NCI-H510A treated with DMSO at 0.1 percent for 48 hours (cell line): ENCODE measurements around the gene CTNNB1.
"Not testable (repeated sequence)": the region's sequence is repeated elsewhere in the genome, so short reads cannot be mapped to it uniquely, and the experiment has no call there.

Experiments used
- DNase-seq: peaks from one replicate; lab custom pipeline; 2025; lab: John Stamatoyannopoulos, UW

The CTNNB1 gene

GRCh38 chr3:41258239-41258800 lies 59.0 kb downstream of the CTNNB1 start:
- no peak for DNase-seq

- no peak for DNase-seq
Measured at GRCh38 chr3:41259449-41260062, 60.3 kb downstream of the CTNNB1 start.

- DNase-seq: peak; percentile 12
Measured at GRCh38 chr3:41260063-41260450, 60.8 kb downstream of the CTNNB1 start.

GRCh38 chr3:41265011-41265545 lies 65.8 kb downstream of the CTNNB1 start:
- DNase-seq: no peak

DNA sequence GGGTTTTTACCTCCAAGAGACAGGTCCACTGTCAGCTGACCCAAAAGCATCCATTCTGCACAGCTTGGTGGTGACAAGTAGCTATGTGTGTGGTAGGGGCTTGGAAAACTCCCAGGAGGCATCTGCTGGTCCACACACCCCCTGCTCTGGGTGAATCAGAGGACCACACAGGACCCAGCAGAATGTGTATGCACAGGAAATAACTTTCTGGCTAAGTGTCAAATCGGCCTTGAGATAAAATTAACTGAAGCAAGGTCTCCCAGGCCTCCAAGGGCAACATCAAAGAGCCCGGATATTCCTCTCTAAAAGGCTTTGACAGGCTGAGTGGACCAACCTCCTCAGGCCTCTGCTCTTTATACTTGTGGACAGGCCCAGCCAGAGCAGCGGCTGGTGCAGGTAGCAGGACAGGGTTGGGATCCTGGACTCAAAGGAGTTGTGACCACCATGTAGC lies 66.5 kb downstream of the CTNNB1 start:
- DNase-seq: no peak

DNA sequence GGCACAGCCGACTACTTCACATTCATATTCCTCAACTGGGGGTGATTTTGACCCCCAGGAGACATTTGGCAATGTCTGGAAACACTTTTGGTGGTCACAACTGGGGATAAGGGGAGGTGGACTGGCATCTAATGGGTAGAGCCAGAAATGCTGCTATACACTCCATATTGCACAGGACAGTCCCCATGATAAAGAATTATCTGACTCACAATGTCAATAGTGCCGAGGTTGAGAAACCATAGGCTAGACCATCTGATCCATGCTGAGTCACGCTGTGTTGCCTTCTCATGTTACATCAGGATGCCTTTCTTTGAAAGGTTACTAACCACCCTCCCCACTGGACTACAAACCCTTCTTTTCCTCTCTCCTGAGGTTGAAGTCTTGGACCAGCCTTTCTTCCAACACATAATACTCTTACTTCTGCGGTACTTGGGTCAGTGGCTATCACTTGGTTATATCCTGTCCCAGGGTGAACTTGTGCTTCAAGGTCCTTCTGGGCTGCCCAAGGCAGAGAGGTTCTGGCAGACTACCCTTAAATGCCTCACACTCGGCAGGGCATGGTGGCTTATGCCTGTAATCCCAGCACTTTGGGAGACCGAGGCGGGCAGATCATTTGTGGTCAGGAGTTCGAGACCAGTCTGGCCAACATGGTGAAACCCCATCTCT lies 68.8 kb downstream of the CTNNB1 start:
- DNase-seq: peak; percentile 62

DNA sequence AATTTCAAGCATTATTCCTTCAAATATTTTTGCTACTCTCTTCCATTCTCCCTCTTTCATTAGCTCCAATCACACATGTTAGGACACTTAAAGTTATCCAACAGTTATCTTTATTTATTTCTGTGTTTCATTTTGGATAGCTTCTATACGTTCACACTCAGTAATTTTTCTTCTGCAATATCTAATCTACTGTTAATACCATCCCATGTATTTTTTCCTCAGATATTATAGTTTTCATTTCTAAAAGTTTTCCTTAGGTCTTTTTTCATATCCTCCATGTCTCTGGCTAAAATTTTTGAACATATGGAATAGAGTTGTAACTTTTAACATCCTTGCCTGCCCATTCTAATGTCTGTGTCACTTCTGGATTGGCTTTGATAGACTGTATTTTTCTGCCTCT lies 73.4 kb downstream of the CTNNB1 start:
- DNase-seq: no peak

- no peak for DNase-seq
Measured at GRCh38 chr3:41274944-41275668, 75.8 kb downstream of the CTNNB1 start.

DNA sequence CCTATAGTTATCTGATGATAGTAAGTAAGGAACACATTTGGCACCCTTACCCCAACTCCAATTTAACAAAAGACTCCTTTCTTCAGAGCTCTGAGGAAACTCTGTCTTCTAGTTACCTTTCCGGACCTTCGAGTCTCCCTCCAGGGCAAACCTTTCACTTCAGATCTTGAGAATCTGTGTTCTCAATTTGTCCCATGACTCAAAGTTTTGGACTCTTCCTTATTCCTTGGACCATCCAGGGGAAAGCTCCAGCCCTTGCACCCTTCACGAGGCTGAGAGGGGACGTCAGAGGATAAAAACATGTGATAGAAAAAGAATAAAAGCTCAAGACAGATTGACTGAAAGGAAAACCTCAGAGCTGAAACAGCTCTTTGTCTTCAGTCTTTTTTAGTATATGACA lies 76.9 kb downstream of the CTNNB1 start:
- DNase-seq: no peak

DNA sequence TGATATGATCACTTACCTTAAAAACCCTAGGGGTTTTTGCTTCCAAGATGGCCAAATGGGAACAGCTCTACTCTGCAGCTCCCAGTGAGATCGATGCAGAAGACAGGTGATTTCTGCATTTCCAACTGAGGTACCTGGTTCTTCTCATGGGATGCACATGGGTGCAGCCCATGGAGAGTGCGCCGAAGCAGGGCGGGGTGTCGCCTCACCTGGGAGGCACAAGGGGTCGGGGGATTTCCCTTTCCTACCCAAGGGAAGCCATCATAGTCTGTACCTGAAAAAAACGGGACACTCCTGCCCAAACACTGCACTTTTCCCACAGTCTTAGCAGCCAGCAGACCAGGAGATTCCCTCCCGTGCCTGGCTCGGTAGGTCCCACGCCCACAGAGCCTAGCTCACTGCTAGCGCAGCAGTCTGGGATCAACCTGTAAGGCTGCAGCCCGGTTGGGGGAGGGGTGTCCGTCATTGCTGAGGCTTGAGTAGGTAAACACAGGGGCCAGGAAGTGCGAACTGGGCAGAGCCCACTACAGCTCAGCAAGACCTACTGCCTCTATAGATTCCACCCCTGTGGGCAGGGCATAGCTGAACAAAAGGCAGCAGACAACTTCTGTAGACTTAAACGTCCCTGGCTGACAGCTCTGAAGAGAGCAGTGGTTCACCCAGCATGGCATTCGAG lies 78.6 kb downstream of the CTNNB1 start:
- peak; percentile 11 for DNase-seq

- DNase-seq: not testable (repeated sequence)
Measured at GRCh38 chr3:41284934-41285333, 85.6 kb downstream of the CTNNB1 start.

DNA sequence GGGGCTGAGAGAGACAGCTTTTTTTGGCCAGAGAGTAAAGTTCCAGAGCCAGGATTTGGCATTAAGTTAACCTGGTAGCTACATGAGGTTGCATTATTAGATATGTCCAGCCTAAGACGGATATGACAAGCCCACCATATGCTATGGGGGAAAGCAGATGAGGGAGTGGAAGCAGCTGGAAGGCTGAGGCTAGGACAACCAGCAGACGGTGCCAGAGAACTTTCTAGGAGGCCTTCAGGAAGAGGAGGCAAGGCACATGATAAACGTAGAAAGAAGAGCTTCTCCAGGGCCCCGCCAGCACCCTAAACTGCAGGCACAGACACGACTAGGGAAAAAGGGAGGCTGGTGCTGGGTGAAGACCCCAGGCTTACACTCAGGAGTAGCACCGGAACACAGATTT lies 87.0 kb downstream of the CTNNB1 start:
- DNase-seq: no peak

DNA sequence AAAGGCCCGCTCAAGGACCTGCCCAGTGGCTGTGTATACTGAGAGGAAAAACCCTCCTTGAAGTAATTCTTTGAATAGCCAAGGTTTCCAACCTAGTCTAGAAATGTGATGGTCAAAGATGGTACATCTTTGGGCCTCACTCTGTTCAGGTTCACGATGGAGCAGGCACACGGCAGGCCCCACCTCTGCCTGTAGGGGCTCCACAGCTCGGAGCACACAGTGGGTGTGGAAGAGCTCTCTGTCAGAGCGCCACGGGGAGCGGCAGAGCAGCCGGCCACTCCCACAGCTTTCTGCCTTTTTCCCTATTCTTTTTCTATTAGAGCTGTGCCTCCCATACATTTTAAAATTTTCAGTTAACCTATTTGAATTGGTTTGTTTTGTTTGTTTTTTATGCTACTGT lies 89.5 kb downstream of the CTNNB1 start:
- no peak for DNase-seq
